Measurements from ENCODE around the gene BMX. TPM values are rescaled to one million over a fixed set of nuclear protein-coding genes. Genes with fewer than 3 reads are reported as not detected.

BMX gene
- total RNA-seq, 1 donor from 2014 or later = 2.0 TPM

DNA sequence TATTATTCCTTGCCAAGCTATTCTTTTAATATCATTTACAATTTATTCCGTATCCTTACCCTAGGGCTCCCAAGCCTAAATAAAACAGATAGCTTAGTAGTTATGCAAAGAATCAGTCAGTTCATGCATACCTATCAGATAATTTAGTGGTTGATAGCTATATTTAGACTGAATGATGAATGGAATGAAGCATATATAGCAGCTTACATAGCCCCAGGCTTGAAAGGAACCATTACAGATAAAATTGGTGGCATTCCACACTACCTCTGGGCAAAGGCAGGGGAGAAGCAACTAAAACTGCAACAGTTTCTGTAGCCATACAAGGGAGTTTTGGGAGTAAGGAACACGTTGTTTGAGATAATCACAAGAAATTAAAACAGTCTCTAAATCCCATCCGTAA, 97.4 kb downstream of the BMX start:
- Histone ChIP-seq H3K9me3 (no peaks in the 10 kb centered on the region), H3K4me1 (no peaks in the 10 kb centered on the region), H3K27me3 (no peaks in the 10 kb centered on the region), H3K36me3 (no peaks in the 10 kb centered on the region), H3K27ac (no peak overlapping the region), H3K4me3 (no peak overlapping the region)
- no peak for DNase-seq (ENCODE audit: extremely low spot score in 2 of 2)
- intact Hi-C loops (cut with DNase I) = no loop called here
- TF ChIP-seq, protein P1, sequence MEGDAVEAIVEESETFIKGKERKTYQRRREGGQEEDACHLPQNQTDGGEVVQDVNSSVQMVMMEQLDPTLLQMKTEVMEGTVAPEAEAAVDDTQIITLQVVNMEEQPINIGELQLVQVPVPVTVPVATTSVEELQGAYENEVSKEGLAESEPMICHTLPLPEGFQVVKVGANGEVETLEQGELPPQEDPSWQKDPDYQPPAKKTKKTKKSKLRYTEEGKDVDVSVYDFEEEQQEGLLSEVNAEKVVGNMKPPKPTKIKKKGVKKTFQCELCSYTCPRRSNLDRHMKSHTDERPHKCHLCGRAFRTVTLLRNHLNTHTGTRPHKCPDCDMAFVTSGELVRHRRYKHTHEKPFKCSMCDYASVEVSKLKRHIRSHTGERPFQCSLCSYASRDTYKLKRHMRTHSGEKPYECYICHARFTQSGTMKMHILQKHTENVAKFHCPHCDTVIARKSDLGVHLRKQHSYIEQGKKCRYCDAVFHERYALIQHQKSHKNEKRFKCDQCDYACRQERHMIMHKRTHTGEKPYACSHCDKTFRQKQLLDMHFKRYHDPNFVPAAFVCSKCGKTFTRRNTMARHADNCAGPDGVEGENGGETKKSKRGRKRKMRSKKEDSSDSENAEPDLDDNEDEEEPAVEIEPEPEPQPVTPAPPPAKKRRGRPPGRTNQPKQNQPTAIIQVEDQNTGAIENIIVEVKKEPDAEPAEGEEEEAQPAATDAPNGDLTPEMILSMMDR (IDR thresholded peaks at IDR 0.05) = no peak
- TF ChIP-seq POLR2A (IDR thresholded peaks at IDR 0.05) = no peak
- no peak for TF ChIP-seq POLR2AphosphoS5 (IDR thresholded peaks at IDR 0.05; ENCODE audit: insufficient read depth in 1 of 2, low read depth in 1 of 2)

DNA sequence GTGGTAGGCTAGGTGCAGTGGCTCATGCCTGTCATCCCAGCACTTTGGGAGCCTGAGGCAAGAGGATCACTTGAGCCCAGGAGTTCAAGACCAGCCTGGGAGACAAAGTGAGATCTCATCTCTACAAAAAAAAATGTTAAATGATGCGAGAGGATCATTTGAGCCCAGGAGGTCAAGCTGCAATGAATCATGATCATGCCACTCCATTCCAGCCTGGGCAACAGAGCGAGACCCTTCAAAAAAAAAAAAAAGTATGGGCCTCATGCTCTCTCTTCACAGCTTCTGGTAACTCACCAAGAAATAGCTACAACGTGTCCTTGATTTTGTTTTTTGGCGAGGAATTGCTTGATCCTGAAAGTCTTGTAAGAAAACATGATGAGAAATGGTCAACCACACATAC, 98.9 kb downstream of the BMX start:
- TF ChIP-seq POLR2AphosphoS5 (IDR thresholded peaks at IDR 0.05; ENCODE audit: insufficient read depth in 1 of 2, low read depth in 1 of 2) (no peak), POLR2A (IDR thresholded peaks at IDR 0.05) (no peak)
- TF ChIP-seq, protein P1 (IDR thresholded peaks at IDR 0.05) = no peak
- no peaks in the 10 kb centered on the region for H3K27me3 ChIP-seq
- intact Hi-C loops (cut with DNase I) = no loop called here
- no peaks in the 10 kb centered on the region for H3K36me3 ChIP-seq
- H3K27ac ChIP-seq = no peak overlapping the region
- DNase-seq (ENCODE audit: extremely low spot score in 2 of 2) = no peak
- no peak overlapping the region for H3K4me3 ChIP-seq
- H3K4me1 ChIP-seq = no peaks in the 10 kb centered on the region
- no peaks in the 10 kb centered on the region for H3K9me3 ChIP-seq

DNA sequence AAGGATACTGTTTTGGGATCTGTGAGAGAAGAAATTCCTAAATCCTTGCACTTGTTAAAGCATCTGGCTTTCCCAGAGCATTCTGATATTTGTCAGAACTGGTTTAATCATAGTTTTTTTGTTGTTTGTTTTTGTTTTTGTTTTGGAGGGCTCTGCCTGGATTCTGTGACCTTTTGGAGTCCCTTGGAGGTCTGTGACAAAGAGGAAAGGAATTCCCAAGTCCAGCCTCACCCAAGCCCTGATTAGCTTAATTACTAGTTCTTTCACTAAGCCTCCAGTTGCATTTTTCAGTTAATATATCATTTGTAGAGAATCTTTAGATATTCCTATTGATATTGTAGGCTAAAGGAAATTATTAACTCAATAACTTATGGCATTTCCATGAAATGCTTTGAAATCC, 99.4 kb downstream of the BMX start:
- no peaks in the 10 kb centered on the region for H3K36me3 ChIP-seq
- no peak overlapping the region for H3K4me3 ChIP-seq
- no peaks in the 10 kb centered on the region for H3K27me3 ChIP-seq
- no peak overlapping the region for H3K27ac ChIP-seq
- H3K4me1 ChIP-seq = no peaks in the 10 kb centered on the region
- intact Hi-C loops (cut with DNase I) = no loop called here
- H3K9me3 ChIP-seq = no peaks in the 10 kb centered on the region
- DNase-seq (ENCODE audit: extremely low spot score in 2 of 2) = no peak
- no peak for TF ChIP-seq POLR2AphosphoS5 (IDR thresholded peaks at IDR 0.05; ENCODE audit: insufficient read depth in 1 of 2, low read depth in 1 of 2)
- no peak for TF ChIP-seq POLR2A (IDR thresholded peaks at IDR 0.05)
- TF ChIP-seq, protein P1 (IDR thresholded peaks at IDR 0.05) = no peak

- DNase-seq (ENCODE audit: extremely low spot score in 2 of 2) = no peak
- no peaks in the 10 kb centered on the region for H3K36me3 ChIP-seq
- H3K27ac ChIP-seq = no peak within 1 kb of the TSS
- no peaks in the 10 kb centered on the region for H3K4me1 ChIP-seq
- no peaks in the 10 kb centered on the region for H3K27me3 ChIP-seq
- H3K4me3 ChIP-seq = no peak within 1 kb of the TSS
- no peaks in the 10 kb centered on the region for H3K9me3 ChIP-seq
- TF ChIP-seq, protein P1 (IDR thresholded peaks at IDR 0.05) = no peak
- TF ChIP-seq POLR2AphosphoS5 (IDR thresholded peaks at IDR 0.05; ENCODE audit: insufficient read depth in 1 of 2, low read depth in 1 of 2) (no peak), POLR2A (IDR thresholded peaks at IDR 0.05) (no peak)
- intact Hi-C loops (cut with DNase I) = no loop called here
Observed at GRCh38 chrX:15600745-15601144, 100.1 kb downstream of the BMX start, which contains the start of gene ACE2. Gene ACE2, minus strand, starts transcription at chrX:15600960. Its CDS starts 49 bp downstream, at chrX:15600911.

- H3K27me3 ChIP-seq = no peaks in the 10 kb centered on the region
- no peaks in the 10 kb centered on the region for H3K4me1 ChIP-seq
- intact Hi-C loops (cut with DNase I) = no loop called here
- no peak for DNase-seq (ENCODE audit: extremely low spot score in 2 of 2)
- no peaks in the 10 kb centered on the region for H3K9me3 ChIP-seq
- no peaks in the 10 kb centered on the region for H3K36me3 ChIP-seq
- no peak overlapping the region for H3K27ac ChIP-seq
- TF ChIP-seq POLR2A (IDR thresholded peaks at IDR 0.05) = no peak
- no peak for TF ChIP-seq POLR2AphosphoS5 (IDR thresholded peaks at IDR 0.05; ENCODE audit: insufficient read depth in 1 of 2, low read depth in 1 of 2)
- TF ChIP-seq, protein P1 (IDR thresholded peaks at IDR 0.05) = no peak
- no peak overlapping the region for H3K4me3 ChIP-seq
Observed at GRCh38 chrX:15601932-15602331, 101.3 kb downstream of the BMX start.

Measured in vagina (tissue), 2 donors.